Measurements from ENCODE around the gene RNF168.
"Not testable (repeated sequence)": the region's sequence is repeated elsewhere in the genome, so short reads cannot be mapped to it uniquely, and the experiment has no call there.

DNA sequence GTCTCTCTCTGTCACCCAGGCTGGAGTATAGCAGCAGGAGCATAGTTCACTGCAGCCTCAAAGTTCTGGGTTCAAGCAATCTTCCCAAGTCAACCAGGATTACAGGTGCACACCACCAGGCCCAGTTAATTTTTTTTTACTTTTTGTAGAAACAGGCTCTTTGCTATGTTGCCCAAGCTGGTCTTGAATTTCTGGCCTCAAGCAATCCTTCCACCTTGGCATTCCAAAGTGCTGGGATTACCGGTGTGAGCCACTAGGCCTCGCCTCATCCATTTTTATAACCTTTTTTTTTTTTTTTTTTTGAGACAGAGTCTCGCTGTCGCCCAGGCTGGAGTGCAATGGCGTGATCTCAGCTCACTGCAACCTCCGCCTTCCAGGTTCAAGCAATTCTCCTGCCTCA lies 79.1 kb downstream of the RNF168 start:
- TF ChIP-seq POLR2A, CEBPB, RFX5 (IDR thresholded peaks at IDR 0.05; ENCODE audit: low read depth, low read length): not testable (repeated sequence)
- TF ChIP-seq, protein P1, sequence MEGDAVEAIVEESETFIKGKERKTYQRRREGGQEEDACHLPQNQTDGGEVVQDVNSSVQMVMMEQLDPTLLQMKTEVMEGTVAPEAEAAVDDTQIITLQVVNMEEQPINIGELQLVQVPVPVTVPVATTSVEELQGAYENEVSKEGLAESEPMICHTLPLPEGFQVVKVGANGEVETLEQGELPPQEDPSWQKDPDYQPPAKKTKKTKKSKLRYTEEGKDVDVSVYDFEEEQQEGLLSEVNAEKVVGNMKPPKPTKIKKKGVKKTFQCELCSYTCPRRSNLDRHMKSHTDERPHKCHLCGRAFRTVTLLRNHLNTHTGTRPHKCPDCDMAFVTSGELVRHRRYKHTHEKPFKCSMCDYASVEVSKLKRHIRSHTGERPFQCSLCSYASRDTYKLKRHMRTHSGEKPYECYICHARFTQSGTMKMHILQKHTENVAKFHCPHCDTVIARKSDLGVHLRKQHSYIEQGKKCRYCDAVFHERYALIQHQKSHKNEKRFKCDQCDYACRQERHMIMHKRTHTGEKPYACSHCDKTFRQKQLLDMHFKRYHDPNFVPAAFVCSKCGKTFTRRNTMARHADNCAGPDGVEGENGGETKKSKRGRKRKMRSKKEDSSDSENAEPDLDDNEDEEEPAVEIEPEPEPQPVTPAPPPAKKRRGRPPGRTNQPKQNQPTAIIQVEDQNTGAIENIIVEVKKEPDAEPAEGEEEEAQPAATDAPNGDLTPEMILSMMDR (conservative IDR thresholded peaks at IDR 0.05; ENCODE audit: low read depth, low read length), result not testable (repeated sequence)

Measured in IMR-90 (cell line).